Caco-2 (cell line): Measurements from ENCODE around the gene MRPL51. TPM values are rescaled to one million over a fixed set of nuclear protein-coding genes. Genes with fewer than 3 reads are reported as not detected.

Experiments
- BruUV-seq: library from RNA; stranded (reverse); fragments of 400-500 nt; replicated peaks from 2 replicates; lab custom pipeline; 2021; lab: Mats Ljungman, UMichigan
- CTCF ChIA-PET: fragments of 300-600 bp; sonication (Branson Sonifier 250); formaldehyde crosslinking; loops from one replicate; lab custom pipeline; 2022; ENCODE audit warnings: antibody characterized with exemption; lab: Charles Lee
- POLR2A ChIA-PET: fragments of 300-600 bp; sonication (Branson Sonifier 250); formaldehyde crosslinking; loops from one replicate; lab custom pipeline; 2022; ENCODE audit warnings: antibody characterized with exemption; lab: Charles Lee
- DNase-seq, 2 experiments: peaks; one replicate each; pipeline versions ENCODE4 v3.0.0 to v3.0.0-alpha.2; 2020 to 2022
- H3K27me3 ChIP-seq: replicated peaks from 2 replicates; pipeline ENCODE4 v1.6.0; 2011; ENCODE audit warnings: low read length; ENCODE audit not compliant: control insufficient read depth, insufficient read depth
- H3K36me3 ChIP-seq: 2 replicates; pipeline ENCODE4 v1.5.1; 2011; ENCODE audit warnings: low read length; ENCODE audit not compliant: control insufficient read depth, insufficient read depth
- H3K4me1 ChIP-seq: fragments of 250-450 bp; sonication (Bioruptor Pico); 2 replicates; pipeline ENCODE4 v1.5.1; 2020; ENCODE audit warnings: mild to moderate bottlenecking
- H3K4me3 ChIP-seq: 2 replicates; pipeline ENCODE4 v1.5.1; 2011; ENCODE audit warnings: low read depth, mild to moderate bottlenecking, control low read depth, low read length
- H3K9me3 ChIP-seq: fragments of 250-450 bp; sonication (Bioruptor Pico); 2 replicates; pipeline ENCODE4 v1.5.1; 2020; ENCODE audit warnings: mild to moderate bottlenecking, moderate library complexity
- H3K27ac Mint-ChIP-seq: one replicate; pipeline ENCODE4 v1.8.0; 2022; ENCODE audit warnings: mixed read lengths; ENCODE audit not compliant: unreplicated experiment
- H3K27me3 Mint-ChIP-seq: one replicate; pipeline ENCODE4 v1.8.0; 2022; ENCODE audit warnings: mixed read lengths; ENCODE audit not compliant: insufficient read depth, unreplicated experiment
- H3K36me3 Mint-ChIP-seq: one replicate; pipeline ENCODE4 v1.8.0; 2022; ENCODE audit warnings: mild to moderate bottlenecking, mixed read lengths; ENCODE audit not compliant: insufficient read depth, unreplicated experiment
- H3K4me1 Mint-ChIP-seq: one replicate; pipeline ENCODE4 v1.8.0; 2022; ENCODE audit warnings: low read depth, mixed read lengths; ENCODE audit not compliant: unreplicated experiment
- H3K4me3 Mint-ChIP-seq: one replicate; pipeline ENCODE4 v1.8.0; 2022; ENCODE audit warnings: mild to moderate bottlenecking, moderate library complexity, mixed read lengths; ENCODE audit not compliant: unreplicated experiment
- H3K9me3 Mint-ChIP-seq: one replicate; pipeline ENCODE4 v1.8.0; 2022; ENCODE audit warnings: mixed read lengths; ENCODE audit not compliant: unreplicated experiment
- CTCF ChIP-seq, 2 experiments: fragments of 200-600 bp in 1 of 2; IDR thresholded peaks; 1 replicate in 1 of 2; 2 replicates in 1 of 2; pipeline versions ENCODE4 v1.5.1 to v1.8.0; 2011 to 2022; ENCODE audit warnings: antibody characterized with exemption in 1 of 2, control low read depth in 1 of 2, inconsistent platforms in 1 of 2, low read depth in 1 of 2, low read length in 1 of 2, mild to moderate bottlenecking in 1 of 2, moderate library complexity in 1 of 2; ENCODE audit not compliant: insufficient read depth in 1 of 2, severe bottlenecking in 1 of 2, unreplicated experiment in 1 of 2
- intact Hi-C: fragments of 100-400 bp; cut with micrococcal nuclease; formaldehyde crosslinking; loops from one replicate; pipeline ENCODE4 v1.10.0; 2022; ENCODE audit not compliant: unreplicated experiment
- total RNA-seq: library from RNA; stranded (reverse); gene quantifications from 2 replicates; pipeline ENCODE4 v1.2.3, GENCODE V29; 2022

The MRPL51 gene
- total RNA-seq, 1 experiment from 2014 or later = 456 TPM

DNA sequence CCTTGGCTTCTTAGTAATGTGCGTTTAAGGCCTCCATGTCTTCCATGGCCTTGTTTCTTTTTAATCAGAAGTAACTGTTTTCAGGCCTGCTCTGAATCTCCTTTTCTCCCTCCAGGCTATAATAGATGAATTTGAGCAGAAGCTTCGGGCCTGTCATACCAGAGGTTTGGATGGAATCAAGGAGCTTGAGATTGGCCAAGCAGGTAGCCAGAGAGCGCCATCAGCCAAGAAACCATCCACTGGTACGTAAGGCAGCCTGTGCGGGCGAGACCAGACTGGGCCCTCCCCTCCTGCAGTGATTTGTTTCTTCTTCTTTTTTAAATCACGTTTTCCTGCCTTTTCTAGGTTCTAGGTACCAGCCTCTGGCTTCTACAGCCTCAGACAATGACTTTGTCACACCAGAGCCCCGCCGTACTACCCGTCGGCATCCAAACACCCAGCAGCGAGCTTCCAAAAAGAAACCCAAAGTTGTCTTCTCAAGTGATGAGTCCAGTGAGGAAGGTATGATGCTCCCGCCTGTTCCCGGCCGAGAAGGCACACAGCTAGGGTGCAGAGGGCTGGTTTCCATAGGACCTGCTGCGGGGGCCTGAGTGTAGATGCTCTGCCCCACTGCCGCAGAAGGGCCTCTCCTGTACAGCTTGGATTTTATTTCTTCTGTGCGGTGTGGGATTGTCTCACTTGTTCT is 37.7 kb upstream of the MRPL51 start:
- no peaks in the 10 kb centered on the region for H3K9me3 Mint-ChIP-seq
- Histone ChIP-seq H3K27me3 (no peaks in the 10 kb centered on the region), H3K4me3 (no peak overlapping the region), H3K9me3 (no peaks in the 10 kb centered on the region), H3K4me1 (peaks cover 48% of the 10 kb centered on the region), H3K36me3 (peaks cover 23% of the 10 kb centered on the region)
- H3K36me3 Mint-ChIP-seq = peaks cover 98% of the 10 kb centered on the region
- H3K27me3 Mint-ChIP-seq = no peaks in the 10 kb centered on the region
- no peak overlapping the region for H3K4me3 Mint-ChIP-seq
- BruUV-seq = no TSS peak
- no peak for TF ChIP-seq CTCF (IDR thresholded peaks at IDR 0.05; ENCODE audit: insufficient read depth in 1 of 2, low read depth in 1 of 2, low read length in 1 of 2, severe bottlenecking in 1 of 2, unreplicated experiment in 1 of 2)
- POLR2A ChIA-PET = interaction anchor here (0.7 kb wide), 1 partner anchor 38 kb away, joined by 5 read pairs; the partner anchor contains the start of gene MRPL51
- CTCF ChIA-PET = no interaction called here
- DNase-seq = no peak
- peaks cover 50% of the 10 kb centered on the region for H3K4me1 Mint-ChIP-seq
- H3K27ac Mint-ChIP-seq = peak overlapping the region; percentile 89
- intact Hi-C loops = no loop called here

DNA sequence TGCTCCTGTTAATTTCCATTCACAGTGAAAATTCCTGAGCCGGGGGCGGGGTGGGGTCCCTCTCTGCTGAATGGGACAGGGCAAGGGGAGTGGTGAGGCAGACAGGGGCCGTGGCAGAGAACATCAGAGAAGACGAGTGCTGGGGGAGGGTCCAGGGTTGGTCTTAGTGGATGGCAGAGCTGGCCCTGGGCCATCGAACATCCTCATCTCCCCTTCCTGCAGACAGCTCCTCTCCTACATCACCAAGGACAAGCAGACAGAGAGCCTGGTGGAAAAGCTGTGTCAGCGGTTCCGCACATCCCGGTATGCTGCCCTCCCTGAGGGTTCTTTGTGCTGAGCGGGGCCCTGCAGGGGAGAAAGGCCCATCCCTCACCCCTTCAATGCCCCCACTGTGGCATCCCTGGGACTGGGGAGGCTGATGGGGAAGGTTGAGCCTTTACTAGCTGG is 36.3 kb upstream of the MRPL51 start:
- no TSS peak for BruUV-seq
- peaks cover 98% of the 10 kb centered on the region for H3K36me3 Mint-ChIP-seq
- no peak overlapping the region for H3K4me3 ChIP-seq
- peak overlapping the region; percentile 45 for H3K4me3 Mint-ChIP-seq
- ChIA-PET CTCF (interaction anchor here (0.5 to 1.7 kb wide), 7 partner anchors 9 to 64 kb away, joined by 3 to 15 read pairs (median 5); no protein-coding TSS in a partner anchor), POLR2A (interaction anchor here (0.5 to 1.7 kb wide), 6 partner anchors 8 to 58 kb away, joined by 3 to 6 read pairs (median 6); partner anchors contain the start of gene NOP2)
- peaks cover 47% of the 10 kb centered on the region for H3K4me1 ChIP-seq
- H3K27ac Mint-ChIP-seq = peak overlapping the region; percentile 89
- H3K9me3 ChIP-seq = no peaks in the 10 kb centered on the region
- peak; percentile 76 to 79 for DNase-seq
- peaks cover 50% of the 10 kb centered on the region for H3K4me1 Mint-ChIP-seq
- H3K36me3 ChIP-seq = peaks cover 20% of the 10 kb centered on the region
- intact Hi-C loops = no loop called here
- no peak for TF ChIP-seq CTCF (IDR thresholded peaks at IDR 0.05; ENCODE audit: insufficient read depth in 1 of 2, low read depth in 1 of 2, low read length in 1 of 2, severe bottlenecking in 1 of 2, unreplicated experiment in 1 of 2)
- H3K27me3 Mint-ChIP-seq = no peaks in the 10 kb centered on the region
- H3K27me3 ChIP-seq = no peaks in the 10 kb centered on the region
- no peaks in the 10 kb centered on the region for H3K9me3 Mint-ChIP-seq

- peak; percentile 92 for DNase-seq
- Mint-ChIP-seq H3K9me3 (no peaks in the 10 kb centered on the region), H3K4me3 (peak overlapping the region; percentile 45), H3K27me3 (no peaks in the 10 kb centered on the region), H3K27ac (peak overlapping the region; percentile 89), H3K4me1 (peaks cover 50% of the 10 kb centered on the region), H3K36me3 (peaks cover 98% of the 10 kb centered on the region)
- no TSS peak for BruUV-seq
- intact Hi-C loops = no loop called here
- H3K4me3 ChIP-seq = no peak overlapping the region
- H3K9me3 ChIP-seq = no peaks in the 10 kb centered on the region
- ChIA-PET POLR2A (interaction anchor here (0.5 to 1.7 kb wide), 6 partner anchors 9 to 58 kb away, joined by 3 to 6 read pairs (median 6); partner anchors contain the start of gene NOP2), CTCF (interaction anchor here (0.5 to 1.7 kb wide), 7 partner anchors 9 to 63 kb away, joined by 3 to 15 read pairs (median 5); no protein-coding TSS in a partner anchor)
- peaks cover 47% of the 10 kb centered on the region for H3K4me1 ChIP-seq
- TF ChIP-seq CTCF (IDR thresholded peaks at IDR 0.05; ENCODE audit: insufficient read depth in 1 of 2, low read depth in 1 of 2, low read length in 1 of 2, severe bottlenecking in 1 of 2, unreplicated experiment in 1 of 2) = peak in 1 of 2 experiments; percentile 9
- H3K27me3 ChIP-seq = no peaks in the 10 kb centered on the region
- peaks cover 22% of the 10 kb centered on the region for H3K36me3 ChIP-seq
These were observed 35.6 kb upstream of the MRPL51 start for GRCh38 chr12:6528539-6529235.
